WTC11 (cell line): ENCODE results near the gene GABRG2. TPM values are rescaled to one million over a fixed set of nuclear protein-coding genes. Genes with fewer than 3 reads are reported as not detected.

Experiments used
- ATAC-seq: fragments of 200-7000 bp; cut with Tn5 transposase; 2 replicates; pipeline ENCODE4 v1.10.0; 2021; ENCODE audit warnings: mild to moderate bottlenecking, moderate library complexity
- CTCF ChIA-PET: fragments of 300-600 bp; sonication (Branson Sonifier 250); formaldehyde crosslinking; loops from one replicate; lab custom pipeline; 2021; ENCODE audit warnings: antibody characterized with exemption; lab: Charles Lee
- POLR2A ChIA-PET: fragments of 350-600 bp; sonication (Branson Sonifier 250); formaldehyde crosslinking; loops from one replicate; lab custom pipeline; 2021; ENCODE audit warnings: antibody characterized with exemption; lab: Charles Lee
- DNase-seq: peaks from one replicate; pipeline ENCODE4 v3.0.0; 2021; ENCODE audit warnings: low spot score
- H3K27ac Mint-ChIP-seq: 2 replicates; pipeline ENCODE4 v1.8.0; 2021; ENCODE audit warnings: mixed read lengths
- H3K27me3 Mint-ChIP-seq: 2 replicates; pipeline ENCODE4 v1.8.0; 2021; ENCODE audit warnings: low read depth, mild to moderate bottlenecking, moderate library complexity, mixed read lengths
- H3K36me3 Mint-ChIP-seq: 2 replicates; pipeline ENCODE4 v1.8.0; 2021; ENCODE audit warnings: mixed read lengths
- H3K4me1 Mint-ChIP-seq: 2 replicates; pipeline ENCODE4 v1.8.0; 2022; ENCODE audit warnings: mixed read lengths
- H3K4me3 Mint-ChIP-seq: 2 replicates; pipeline ENCODE4 v1.8.0; 2021; ENCODE audit warnings: mild to moderate bottlenecking, moderate library complexity, mixed read lengths
- H3K9me3 Mint-ChIP-seq: 2 replicates; pipeline ENCODE4 v1.8.0; 2021; ENCODE audit warnings: mixed read lengths
- ATF1 ChIP-seq: sonication (generic); formaldehyde crosslinking; IDR thresholded peaks from 2 replicates; pipeline ENCODE4 v1.8.1; 2023; ENCODE audit warnings: mild to moderate bottlenecking, moderate library complexity, missing genetic modification reagents
- ATF6 ChIP-seq: sonication (generic); formaldehyde crosslinking; IDR thresholded peaks from 2 replicates; pipeline ENCODE4 v1.8.1; 2023; ENCODE audit warnings: mild to moderate bottlenecking, missing genetic modification reagents
- FOXK1 ChIP-seq: sonication (generic); formaldehyde crosslinking; IDR thresholded peaks from 2 replicates; pipeline ENCODE4 v1.8.0; 2022; ENCODE audit warnings: mild to moderate bottlenecking, moderate library complexity, missing genetic modification reagents
- HMGA2 ChIP-seq: fragments of 250-450 bp; sonication (Bioruptor Pico); IDR thresholded peaks from 2 replicates; pipeline ENCODE4 v1.4.0; 2021; ENCODE audit warnings: mild to moderate bottlenecking, moderate library complexity
- IRF2 ChIP-seq: sonication (generic); formaldehyde crosslinking; IDR thresholded peaks from 2 replicates; pipeline ENCODE4 v1.8.0; 2022; ENCODE audit warnings: low read depth, missing genetic modification reagents, borderline replicate concordance
- MYBL2 ChIP-seq: sonication (generic); formaldehyde crosslinking; IDR thresholded peaks from 2 replicates; pipeline ENCODE4 v1.8.1; 2023; ENCODE audit warnings: mild to moderate bottlenecking, moderate library complexity, missing genetic modification reagents
- NFYB ChIP-seq: sonication (generic); formaldehyde crosslinking; conservative IDR thresholded peaks from 2 replicates; pipeline ENCODE4 v1.8.0; 2022; ENCODE audit warnings: low read depth, missing genetic modification reagents
- PRDM15 ChIP-seq: sonication (generic); formaldehyde crosslinking; IDR thresholded peaks from 2 replicates; pipeline ENCODE4 v1.8.0; 2022; ENCODE audit warnings: missing genetic modification reagents
- RELA ChIP-seq: sonication (generic); formaldehyde crosslinking; IDR thresholded peaks from 2 replicates; pipeline ENCODE4 v1.8.1; 2022; ENCODE audit warnings: missing genetic modification reagents, mild to moderate bottlenecking, borderline replicate concordance
- RORB ChIP-seq: fragments of 250-450 bp; sonication (Bioruptor Pico); IDR thresholded peaks from 2 replicates; pipeline ENCODE4 v1.9.0; 2021; ENCODE audit warnings: mild to moderate bottlenecking
- SP1 ChIP-seq: sonication (generic); formaldehyde crosslinking; conservative IDR thresholded peaks from 2 replicates; pipeline ENCODE4 v1.8.1; 2022; ENCODE audit warnings: missing genetic modification reagents
- STAT6 ChIP-seq: sonication (generic); formaldehyde crosslinking; conservative IDR thresholded peaks from 2 replicates; pipeline ENCODE4 v1.8.1; 2023; ENCODE audit warnings: mild to moderate bottlenecking, low read depth, missing genetic modification reagents, moderate library complexity
- ZNF138 ChIP-seq: sonication (generic); formaldehyde crosslinking; conservative IDR thresholded peaks from 2 replicates; pipeline ENCODE4 v1.8.1; 2022; ENCODE audit warnings: mild to moderate bottlenecking, moderate library complexity, missing genetic modification reagents
- ZNF396 ChIP-seq: fragments of 250-450 bp; sonication (Bioruptor Pico); IDR thresholded peaks from 2 replicates; pipeline ENCODE4 v1.8.0; 2021; ENCODE audit warnings: mild to moderate bottlenecking, moderate library complexity, borderline replicate concordance
- ZNF416 ChIP-seq: fragments of 250-450 bp; sonication (Bioruptor Pico); IDR thresholded peaks from 2 replicates; pipeline ENCODE4 v1.9.0; 2021; ENCODE audit warnings: mild to moderate bottlenecking, inconsistent platforms
- ZNF532 ChIP-seq: fragments of 250-450 bp; sonication (Bioruptor Pico); IDR thresholded peaks from 2 replicates; pipeline ENCODE4 v1.9.0; 2021; ENCODE audit warnings: mild to moderate bottlenecking, borderline replicate concordance
- total RNA-seq: library from RNA; stranded (reverse); gene quantifications from 3 replicates; pipeline ENCODE4 v1.2.3, GENCODE V29; 2021
- TF ChIP-seq, protein P1 (sequence below): fragments of 250-450 bp; sonication (Bioruptor Pico); IDR thresholded peaks from 2 replicates; pipeline ENCODE4 v2.1.2; 2022; ENCODE audit warnings: mild to moderate bottlenecking, moderate library complexity

GABRG2 gene
- total RNA-seq, 1 experiment from 2014 or later, result 4.0 TPM

- TF ChIP-seq, protein P1, sequence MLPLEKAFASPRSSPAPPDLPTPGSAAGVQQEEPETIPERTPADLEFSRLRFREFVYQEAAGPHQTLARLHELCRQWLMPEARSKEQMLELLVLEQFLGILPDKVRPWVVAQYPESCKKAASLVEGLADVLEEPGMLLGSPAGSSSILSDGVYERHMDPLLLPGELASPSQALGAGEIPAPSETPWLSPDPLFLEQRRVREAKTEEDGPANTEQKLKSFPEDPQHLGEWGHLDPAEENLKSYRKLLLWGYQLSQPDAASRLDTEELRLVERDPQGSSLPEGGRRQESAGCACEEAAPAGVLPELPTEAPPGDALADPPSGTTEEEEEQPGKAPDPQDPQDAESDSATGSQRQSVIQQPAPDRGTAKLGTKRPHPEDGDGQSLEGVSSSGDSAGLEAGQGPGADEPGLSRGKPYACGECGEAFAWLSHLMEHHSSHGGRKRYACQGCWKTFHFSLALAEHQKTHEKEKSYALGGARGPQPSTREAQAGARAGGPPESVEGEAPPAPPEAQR (CRISPR knock-in tag), result no peak
These were observed 1.4 kb downstream of the GABRG2 start (continued) for GRCh38 chr5:162068936-162069335.

DNA sequence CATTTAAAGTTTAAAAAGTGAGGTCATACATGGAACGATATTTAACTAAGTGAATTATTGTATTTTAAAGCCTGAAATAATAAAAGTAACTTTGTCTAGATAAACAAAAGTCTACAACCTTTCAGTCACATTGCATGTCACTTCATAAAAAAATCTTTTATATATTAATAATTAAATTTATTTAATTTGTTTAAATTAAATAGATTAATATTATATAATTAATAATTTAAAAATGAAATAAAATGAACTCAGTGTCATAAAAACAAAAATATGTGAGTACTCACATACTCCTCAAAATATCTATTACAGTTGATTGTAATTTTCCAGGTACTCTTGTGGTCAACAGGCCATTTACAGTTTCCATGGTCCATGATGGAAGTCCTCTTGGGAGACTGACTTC lies 11.2 kb downstream of the GABRG2 start:
- ChIA-PET POLR2A (no interaction called here), CTCF (no interaction called here)
- H3K4me1 Mint-ChIP-seq, result peaks cover 8% of the 10 kb centered on the region
- no peaks in the 10 kb centered on the region for H3K27me3 Mint-ChIP-seq
- H3K36me3 Mint-ChIP-seq, result no peaks in the 10 kb centered on the region
- DNase-seq (no peak), ATAC-seq (no peak)
- no peaks in the 10 kb centered on the region for H3K9me3 Mint-ChIP-seq
- H3K4me3 Mint-ChIP-seq, result no peak overlapping the region
- TF ChIP-seq HMGA2 (CRISPR knock-in tag) (peak; percentile 96), RORB (CRISPR knock-in tag) (no peak), STAT6 (CRISPR knock-in tag) (no peak), PRDM15 (no peak)
- no peak overlapping the region for H3K27ac Mint-ChIP-seq

GRCh38 chr5:162091336-162091735 lies 23.8 kb downstream of the GABRG2 start:
- ChIA-PET CTCF (no interaction called here), POLR2A (no interaction called here)
- DNase-seq (no peak), ATAC-seq (no peak)
- Mint-ChIP-seq H3K9me3 (no peaks in the 10 kb centered on the region), H3K27ac (no peak overlapping the region), H3K4me3 (no peak overlapping the region), H3K27me3 (no peaks in the 10 kb centered on the region), H3K36me3 (no peaks in the 10 kb centered on the region), H3K4me1 (peaks cover under 1% of the 10 kb centered on the region; the same call in 1 of the 2 replicates)
- TF ChIP-seq RORB (CRISPR knock-in tag) (no peak), IRF2 (CRISPR knock-in tag) (no peak), NFYB (CRISPR knock-in tag) (no peak), RELA (CRISPR knock-in tag) (no peak), FOXK1 (CRISPR knock-in tag) (no peak)

GRCh38 chr5:162096448-162096847 lies 28.9 kb downstream of the GABRG2 start:
- POLR2A ChIA-PET, result no interaction called here
- no peaks in the 10 kb centered on the region for H3K36me3 Mint-ChIP-seq
- peaks cover 22% of the 10 kb centered on the region for H3K4me1 Mint-ChIP-seq
- no peak overlapping the region for H3K27ac Mint-ChIP-seq
- no peaks in the 10 kb centered on the region for H3K27me3 Mint-ChIP-seq
- no peaks in the 10 kb centered on the region for H3K9me3 Mint-ChIP-seq
- CTCF ChIA-PET, result interaction anchor here (1.6 kb wide), 1 partner anchor 130 kb away, joined by 4 read pairs; no protein-coding TSS in a partner anchor
- ATAC-seq (peak; percentile 41; the same call in 1 of the 2 replicates), DNase-seq (no peak)
- no peak overlapping the region for H3K4me3 Mint-ChIP-seq
- TF ChIP-seq SP1 (CRISPR knock-in tag) (no peak), ZNF138 (no peak), ZNF396 (CRISPR knock-in tag) (no peak), RORB (CRISPR knock-in tag) (no peak), ATF1 (CRISPR knock-in tag) (no peak), ZNF416 (CRISPR knock-in tag) (no peak), ATF6 (no peak), MYBL2 (no peak), ZNF532 (CRISPR knock-in tag) (no peak)
